SK-N-SH (cell line): Measurements from ENCODE around the gene CHPF. TPM values are rescaled to one million over a fixed set of nuclear protein-coding genes. Genes with fewer than 3 reads are reported as not detected.

Source experiments
- CTCF ChIA-PET: fragments of 300-600, 350-600 bp; formaldehyde crosslinking; extraction: SDS; loops from one replicate; lab custom pipeline; 2021; lab: Yijun Ruan, JAX
- POLR2A ChIA-PET: fragments of 350-600 bp; sonication (Branson Sonifier 250); formaldehyde crosslinking; extraction: SDS; loops from one replicate; lab custom pipeline; 2020; ENCODE audit warnings: antibody characterized with exemption, inconsistent platforms; lab: Yijun Ruan, JAX
- DNase-seq: peaks from one replicate; pipeline ENCODE4 v3.0.0; 2012
- H2AFZ ChIP-seq: fragments of 200-600 bp; sonication (generic); 2 replicates; pipeline ENCODE4 v1.8.1; 2016; ENCODE audit warnings: antibody characterized with exemption, mild to moderate bottlenecking, low read depth
- H3F3A ChIP-seq: fragments of 200-600 bp; sonication (generic); replicated peaks from 2 replicates; pipeline ENCODE3; 2016; ENCODE audit warnings: antibody characterized with exemption, mild to moderate bottlenecking; ENCODE audit not compliant: insufficient read depth
- H3K27ac ChIP-seq, 2 experiments: fragments of 200-500 bp in 1 of 2; fragments of 200-600 bp in 1 of 2; sonication (Bioruptor generic) in 1 of 2; sonication (generic), shearing (Covaris generic) in 1 of 2; 2 replicates each; pipeline versions ENCODE4 v1.5.1 to v1.6.1; 2014 to 2016; ENCODE audit warnings: low read depth in 2 of 2, inconsistent platforms in 1 of 2, low read length in 1 of 2, mild to moderate bottlenecking in 1 of 2, mixed read lengths in 1 of 2
- H3K27me3 ChIP-seq: fragments of 200-600 bp; sonication (generic), shearing (Covaris generic); 2 replicates; pipeline ENCODE4 v1.6.1; 2016; ENCODE audit warnings: mixed run types; ENCODE audit not compliant: insufficient read depth
- H3K36me3 ChIP-seq, 2 experiments: fragments of 200-500 bp in 1 of 2; fragments of 200-600 bp in 1 of 2; sonication (Bioruptor generic) in 1 of 2; sonication (generic) in 1 of 2; replicated peaks in 1 of 2; 2 replicates each; pipeline versions ENCODE3 to v1.5.1; 2014 to 2016; ENCODE audit warnings: low read length in 1 of 2, mild to moderate bottlenecking in 1 of 2; ENCODE audit not compliant: insufficient read depth in 2 of 2, control insufficient read depth in 1 of 2
- H3K4me1 ChIP-seq, 2 experiments: fragments of 200-500 bp in 1 of 2; fragments of 200-600 bp in 1 of 2; sonication (Bioruptor generic) in 1 of 2; sonication (generic), shearing (Covaris generic) in 1 of 2; 2 replicates each; pipeline versions ENCODE4 v1.5.1 to v1.6.1; 2014 to 2016; ENCODE audit warnings: low read depth in 1 of 2, low read length in 1 of 2, mixed run types in 1 of 2; ENCODE audit not compliant: insufficient read depth in 2 of 2, control insufficient read depth in 1 of 2
- H3K4me2 ChIP-seq: fragments of 200-600 bp; sonication (generic), shearing (Covaris generic); 2 replicates; pipeline ENCODE4 v1.6.1; 2017; ENCODE audit warnings: mixed run types
- H3K4me3 ChIP-seq, 2 experiments: fragments of 200-500 bp in 1 of 2; fragments of 200-600 bp in 1 of 2; sonication (Bioruptor generic) in 1 of 2; sonication (generic), shearing (Covaris generic) in 1 of 2; 2 replicates each; pipeline versions ENCODE4 v1.5.1 to v1.8.1; 2014 to 2016; ENCODE audit warnings: low read depth in 2 of 2, inconsistent platforms in 1 of 2, low read length in 1 of 2, mild to moderate bottlenecking in 1 of 2, mixed read lengths in 1 of 2, moderate library complexity in 1 of 2
- H3K79me2 ChIP-seq: fragments of 200-600 bp; sonication (generic); 2 replicates; pipeline ENCODE4 v1.8.1; 2017; ENCODE audit warnings: mild to moderate bottlenecking; ENCODE audit not compliant: insufficient read depth
- H3K9ac ChIP-seq: fragments of 200-600 bp; sonication (generic); 2 replicates; pipeline ENCODE4 v1.6.1; 2017; ENCODE audit warnings: mixed run types
- H3K9me2 ChIP-seq: fragments of 200-600 bp; sonication (generic); 2 replicates; pipeline ENCODE4 v1.6.1; 2017; ENCODE audit warnings: mixed run types
- H3K9me3 ChIP-seq: fragments of 200-600 bp; sonication (generic); 2 replicates; pipeline ENCODE4 v1.6.1; 2017; ENCODE audit warnings: mixed run types, mild to moderate bottlenecking, moderate library complexity
- H4K20me1 ChIP-seq: fragments of 200-600 bp; sonication (generic); 2 replicates; pipeline ENCODE4 v1.6.1; 2017; ENCODE audit warnings: mild to moderate bottlenecking, mixed run types; ENCODE audit not compliant: insufficient read depth
- CTCF ChIP-seq: fragments of 200-600 bp; sonication (generic); IDR thresholded peaks from 2 replicates; pipeline ENCODE4 v1.6.1; 2017; ENCODE audit warnings: antibody characterized with exemption, mild to moderate bottlenecking, moderate library complexity
- ELF1 ChIP-seq: IDR thresholded peaks from 2 replicates; pipeline ENCODE4 v1.4.0; 2012
- EP300 ChIP-seq, 2 experiments: IDR thresholded peaks; 2 replicates each; pipeline versions ENCODE4 v1.4.0 to v1.6.1; 2012; ENCODE audit warnings: borderline replicate concordance in 1 of 2, low read depth in 1 of 2, low read length in 1 of 2
- FOSL2 ChIP-seq: IDR thresholded peaks from 2 replicates; pipeline ENCODE4 v1.4.0; 2012; ENCODE audit warnings: low read depth, mild to moderate bottlenecking, moderate library complexity, borderline replicate concordance
- POLR2AphosphoS5 ChIP-seq: IDR thresholded peaks from 2 replicates; pipeline ENCODE4 v1.6.1; 2012; ENCODE audit warnings: low read depth, low read length
- RAD21 ChIP-seq: IDR thresholded peaks from 2 replicates; pipeline ENCODE4 v1.6.1; 2012; ENCODE audit warnings: mild to moderate bottlenecking, low read length
- REST ChIP-seq: IDR thresholded peaks from 2 replicates; pipeline ENCODE4 v1.6.1; 2012; ENCODE audit warnings: mild to moderate bottlenecking, low read depth, low read length, moderate library complexity
- SMC3 ChIP-seq: IDR thresholded peaks from 2 replicates; pipeline ENCODE4 v1.6.1; 2012; ENCODE audit warnings: low read depth, low read length, improper control_type of control experiment
- WGBS: methylation state at CpG from one replicate; pipeline ENCODE4 v1.1.6; 2017; ENCODE audit warnings: low lambda C conversion rate; 5-methylcytosine and 5-hydroxymethylcytosine counted together
- polyA plus RNA-seq, 3 experiments: library from polyadenylated mRNA; depleted of rRNA; stranded (reverse); fragments of >200 nt; gene quantifications; 2 replicates each; pipeline ENCODE4 v1.2.3, GENCODE V29; 2012
- TF ChIP-seq, protein P1 (sequence below): IDR thresholded peaks from 2 replicates; pipeline ENCODE4; 2012

The CHPF gene
- polyA plus RNA-seq, 1 of the 3 experiments (the other 2 are of a cell fraction): 141 TPM

DNA sequence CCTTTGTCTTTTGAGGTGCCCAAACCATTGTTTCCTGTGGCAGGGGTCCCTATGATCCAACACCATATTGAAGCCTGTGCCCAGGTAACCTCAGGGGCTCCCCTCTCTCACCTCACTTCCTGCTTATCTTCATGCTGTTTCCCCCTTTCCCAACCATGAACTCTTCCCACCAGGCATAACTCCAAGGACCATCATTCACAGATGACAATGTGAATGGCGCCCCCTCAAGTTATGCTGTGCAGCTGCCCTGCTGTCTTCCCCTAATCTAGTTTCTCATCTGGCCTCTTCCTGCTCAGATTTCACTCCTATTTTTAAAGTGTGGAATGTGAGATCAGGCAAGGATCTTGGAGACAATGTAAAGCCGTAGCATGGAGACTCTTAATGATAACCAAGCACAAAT is 43.5 kb downstream of the CHPF start:
- CTCF ChIA-PET: interaction anchor here (1.0 to 62.1 kb wide), 5 partner anchors 6 to 98 kb away, joined by 3 to 2824 read pairs (median 4); partner anchors contain the start of genes ASIC4, CHPF, GMPPA and TMEM198
- H3K9ac ChIP-seq: peak overlapping the region; percentile 90
- no peaks in the 10 kb centered on the region for H3F3A ChIP-seq
- TF ChIP-seq CTCF (peak; percentile 58), POLR2AphosphoS5 (no peak), SMC3 (0 out of 2 replicates have a peak, but pooled peaks have one; percentile 12), FOSL2 (no peak), REST (no peak), RAD21 (peak; percentile 28), EP300 (IDR thresholded peaks at IDR 0.05; ENCODE audit: borderline replicate concordance in 1 of 2, low read depth in 1 of 2, low read length in 1 of 2) (no peak; a peak in 1 of 4 replicates), ELF1 (no peak)
- TF ChIP-seq, protein P1, sequence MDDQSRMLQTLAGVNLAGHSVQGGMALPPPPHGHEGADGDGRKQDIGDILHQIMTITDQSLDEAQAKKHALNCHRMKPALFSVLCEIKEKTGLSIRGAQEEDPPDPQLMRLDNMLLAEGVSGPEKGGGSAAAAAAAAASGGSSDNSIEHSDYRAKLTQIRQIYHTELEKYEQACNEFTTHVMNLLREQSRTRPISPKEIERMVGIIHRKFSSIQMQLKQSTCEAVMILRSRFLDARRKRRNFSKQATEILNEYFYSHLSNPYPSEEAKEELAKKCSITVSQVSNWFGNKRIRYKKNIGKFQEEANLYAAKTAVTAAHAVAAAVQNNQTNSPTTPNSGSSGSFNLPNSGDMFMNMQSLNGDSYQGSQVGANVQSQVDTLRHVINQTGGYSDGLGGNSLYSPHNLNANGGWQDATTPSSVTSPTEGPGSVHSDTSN: peak; percentile 59; the same call in 1 of the 2 replicates
- TF ChIP-seq, all 33 proteins: peak for 4
- 47% methylated on average over 2 of the region's 2 CpGs for WGBS
- peaks cover 20% of the 10 kb centered on the region for H3K79me2 ChIP-seq
- H3K27me3 ChIP-seq: no peaks in the 10 kb centered on the region
- peak overlapping the region in 1 of 2 experiments; percentile 85; a peak in 2 of 4 replicates for H3K4me3 ChIP-seq
- H3K9me3 ChIP-seq: no peaks in the 10 kb centered on the region
- H3K27ac ChIP-seq: peak overlapping the region in 1 of 2 experiments; percentile 66; a peak in 3 of 4 replicates
- H2AFZ ChIP-seq: no peak overlapping the region
- H3K4me1 ChIP-seq: peaks cover 16 to 76% of the 10 kb centered on the region in 2 experiments
- peaks cover 9 to 12% of the 10 kb centered on the region in 2 experiments for H3K36me3 ChIP-seq
- peak overlapping the region; percentile 98 for H3K4me2 ChIP-seq
- no peaks in the 10 kb centered on the region for H3K9me2 ChIP-seq
- no peak for DNase-seq
- POLR2A ChIA-PET: interaction anchor here (1.3 to 4.6 kb wide), 4 partner anchors 10 to 39 kb away, joined by 3 to 53 read pairs (median 27); partner anchors contain the start of gene ASIC4
- H4K20me1 ChIP-seq: no peaks in the 10 kb centered on the region
